DND-41 (cell line): ENCODE measurements around the gene CCDC40.

Source experiments
- ATAC-seq: fragments of 200-7000 bp; cut with Tn5 transposase; 3 replicates; pipeline ENCODE4 v1.9.1; 2021; ENCODE audit warnings: low read depth; ENCODE audit not compliant: insufficient read depth
- DNase-seq: peaks from one replicate; pipeline ENCODE4 v3.0.0-alpha.2; 2020
- H2AFZ ChIP-seq: 2 replicates; pipeline ENCODE4 v1.6.0; 2012; ENCODE audit warnings: low read depth, low read length
- H3K27ac ChIP-seq: 2 replicates; pipeline ENCODE4 v1.5.1; 2012; ENCODE audit warnings: low read length, inconsistent platforms
- H3K27me3 ChIP-seq: fragments of 200-600 bp; sonication (generic); 2 replicates; pipeline ENCODE4 v1.6.0; 2012; ENCODE audit warnings: low read length, mild to moderate bottlenecking, inconsistent platforms; ENCODE audit not compliant: insufficient read depth, poor library complexity
- H3K36me3 ChIP-seq: 2 replicates; pipeline ENCODE4 v1.5.1; 2012; ENCODE audit warnings: low read length, inconsistent platforms; ENCODE audit not compliant: insufficient read depth
- H3K4me1 ChIP-seq: 2 replicates; pipeline ENCODE4 v1.5.1; 2012; ENCODE audit warnings: mild to moderate bottlenecking, low read length; ENCODE audit not compliant: insufficient read depth
- H3K4me2 ChIP-seq: 2 replicates; pipeline ENCODE4 v1.6.0; 2012; ENCODE audit warnings: mild to moderate bottlenecking, moderate library complexity, low read length, inconsistent platforms; ENCODE audit not compliant: insufficient read depth
- H3K4me3 ChIP-seq, 2 experiments: fragments of 200-600 bp in 1 of 2; shearing (Covaris generic) in 1 of 2; 2 replicates each; pipeline ENCODE4 v1.5.1; 2012 to 2016; ENCODE audit warnings: inconsistent platforms in 2 of 2, low read length in 2 of 2, mild to moderate bottlenecking in 2 of 2, low read depth in 1 of 2, moderate library complexity in 1 of 2
- H3K79me2 ChIP-seq: 2 replicates; pipeline ENCODE4 v1.6.0; 2012; ENCODE audit warnings: low read length, inconsistent platforms; ENCODE audit not compliant: insufficient read depth
- H3K9ac ChIP-seq: 2 replicates; pipeline ENCODE4 v1.6.0; 2012; ENCODE audit warnings: low read depth, mild to moderate bottlenecking, inconsistent platforms, low read length, moderate library complexity
- H3K9me3 ChIP-seq: 2 replicates; pipeline ENCODE4 v1.5.1; 2012; ENCODE audit warnings: low read length, moderate library complexity, mild to moderate bottlenecking, inconsistent platforms; ENCODE audit not compliant: insufficient read depth, severe bottlenecking
- H4K20me1 ChIP-seq: 2 replicates; pipeline ENCODE4 v1.6.0; 2012; ENCODE audit warnings: low read length; ENCODE audit not compliant: insufficient read depth
- CTCF ChIP-seq: IDR thresholded peaks from 2 replicates; pipeline ENCODE4 v1.5.1; 2012; ENCODE audit warnings: borderline replicate concordance, low read length, moderate library complexity, mild to moderate bottlenecking; ENCODE audit not compliant: poor library complexity, severe bottlenecking; ENCODE audit errors: extremely low read depth
- EZH2 ChIP-seq: IDR thresholded peaks from 3 replicates; pipeline ENCODE4 v1.6.1; 2012; ENCODE audit warnings: borderline replicate concordance, low read depth, mild to moderate bottlenecking, moderate library complexity, low read length, inconsistent platforms; ENCODE audit not compliant: severe bottlenecking

The CCDC40 gene

DNA sequence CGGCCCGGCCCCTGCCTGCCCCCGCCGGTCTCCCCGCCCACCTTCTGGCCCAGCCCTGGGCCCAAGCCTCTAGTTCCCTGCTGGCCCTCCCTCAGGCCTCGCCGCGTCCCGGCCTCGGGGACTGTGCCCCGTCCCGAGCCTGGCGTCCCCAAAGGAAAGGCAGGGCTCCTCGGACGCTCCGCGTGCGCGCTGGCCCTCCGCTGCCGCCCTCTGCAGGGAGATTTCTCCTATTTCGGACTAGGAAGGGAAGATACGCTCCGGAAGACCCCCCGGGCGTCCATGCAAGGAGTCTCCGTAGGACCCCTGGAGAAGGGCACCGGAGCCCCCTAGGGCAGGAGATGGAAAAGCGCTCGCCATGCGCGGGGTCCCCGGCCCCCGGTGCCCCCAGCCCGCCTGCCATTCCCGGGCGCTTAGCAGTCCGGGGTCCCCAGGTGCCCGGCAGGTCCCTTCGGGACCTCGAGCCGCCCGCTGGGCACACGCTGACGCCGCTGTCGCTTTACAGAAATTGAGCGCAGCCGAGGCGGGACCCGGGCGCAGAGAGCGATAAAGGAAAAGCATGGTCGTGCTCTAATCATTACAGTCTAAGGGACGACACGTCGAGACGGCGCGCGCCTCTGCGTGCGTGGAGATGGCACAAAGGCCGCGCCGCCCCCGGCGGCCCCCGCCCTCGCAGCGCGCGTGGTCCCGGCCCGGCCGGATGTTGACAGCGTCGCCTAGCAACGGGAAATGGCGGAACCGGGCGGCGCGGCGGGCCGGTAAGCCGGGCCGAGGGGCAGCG is at the start of gene CCDC40:
TSS of gene CCDC40 (plus strand) at position 706 of the 778 bp plus-strand sequence. CDS start at position 727, 21 bp downstream.
- ATAC-seq (peak; percentile 81), DNase-seq (peak; percentile 76)
- peak within 1 kb of the TSS; percentile 69 for H3K27ac ChIP-seq
- H2AFZ ChIP-seq, result peak within 1 kb of the TSS; percentile 99
- no peaks in the 10 kb centered on the region for H4K20me1 ChIP-seq
- H3K79me2 ChIP-seq, result no peaks in the 10 kb centered on the region
- no peaks in the 10 kb centered on the region for H3K36me3 ChIP-seq
- H3K9ac ChIP-seq, result peak within 1 kb of the TSS; percentile 75
- H3K4me1 ChIP-seq, result peaks cover 26% of the 10 kb centered on the region
- H3K9me3 ChIP-seq, result no peaks in the 10 kb centered on the region
- peak within 1 kb of the TSS; percentile 75 to 97; a peak in 3 of 4 replicates for H3K4me3 ChIP-seq
- peak within 1 kb of the TSS; percentile 100 for H3K4me2 ChIP-seq
- H3K27me3 ChIP-seq, result peaks cover 19% of the 10 kb centered on the region
- peak; percentile 35 for TF ChIP-seq CTCF
- TF ChIP-seq EZH2, result no peak

- no peak for DNase-seq
- H3K9me3 ChIP-seq, result no peaks in the 10 kb centered on the region
- no peaks in the 10 kb centered on the region for H3K79me2 ChIP-seq
- H3K4me3 ChIP-seq, result no peak overlapping the region
- no peak overlapping the region for H3K27ac ChIP-seq
- no peaks in the 10 kb centered on the region for H3K36me3 ChIP-seq
- no peaks in the 10 kb centered on the region; the same call in 1 of the 2 replicates for H4K20me1 ChIP-seq
- no peak for ATAC-seq
- H3K27me3 ChIP-seq, result no peaks in the 10 kb centered on the region
- H3K4me1 ChIP-seq, result peaks cover 12% of the 10 kb centered on the region
- H3K9ac ChIP-seq, result no peak overlapping the region
- TF ChIP-seq CTCF, result no peak
- TF ChIP-seq EZH2, result no peak
- no peak overlapping the region for H3K4me2 ChIP-seq
- no peak overlapping the region for H2AFZ ChIP-seq
Measured at GRCh38 chr17:79987187-79987934, 49.1 kb upstream of the CCDC40 start.

- no peak for TF ChIP-seq CTCF
- TF ChIP-seq EZH2, result no peak
- H3K4me1 ChIP-seq, result peaks cover 14% of the 10 kb centered on the region
- DNase-seq (no peak), ATAC-seq (no peak)
- no peaks in the 10 kb centered on the region for H3K79me2 ChIP-seq
- H3K9me3 ChIP-seq, result no peaks in the 10 kb centered on the region
- H2AFZ ChIP-seq, result no peak overlapping the region
- no peak overlapping the region for H3K27ac ChIP-seq
- H4K20me1 ChIP-seq, result no peaks in the 10 kb centered on the region; the same call in 1 of the 2 replicates
- no peaks in the 10 kb centered on the region for H3K27me3 ChIP-seq
- no peak overlapping the region for H3K4me3 ChIP-seq
- no peak overlapping the region for H3K4me2 ChIP-seq
- H3K9ac ChIP-seq, result no peak overlapping the region
- H3K36me3 ChIP-seq, result no peaks in the 10 kb centered on the region
Measured at GRCh38 chr17:79987935-79988184, 48.6 kb upstream of the CCDC40 start.
